GM21423 (cell line): Measurements from ENCODE around the gene ARMC6.
"Not testable (repeated sequence)": the region's sequence is repeated elsewhere in the genome, so short reads cannot be mapped to it uniquely, and the experiment has no call there.

Experiments used
- ATAC-seq: cut with Tn5 transposase; IDR thresholded peaks from one replicate; pipeline ENCODE4 v1.9.1; 2021; ENCODE audit warnings: mild to moderate bottlenecking, moderate library complexity; ENCODE audit not compliant: unreplicated experiment

The ARMC6 gene

DNA sequence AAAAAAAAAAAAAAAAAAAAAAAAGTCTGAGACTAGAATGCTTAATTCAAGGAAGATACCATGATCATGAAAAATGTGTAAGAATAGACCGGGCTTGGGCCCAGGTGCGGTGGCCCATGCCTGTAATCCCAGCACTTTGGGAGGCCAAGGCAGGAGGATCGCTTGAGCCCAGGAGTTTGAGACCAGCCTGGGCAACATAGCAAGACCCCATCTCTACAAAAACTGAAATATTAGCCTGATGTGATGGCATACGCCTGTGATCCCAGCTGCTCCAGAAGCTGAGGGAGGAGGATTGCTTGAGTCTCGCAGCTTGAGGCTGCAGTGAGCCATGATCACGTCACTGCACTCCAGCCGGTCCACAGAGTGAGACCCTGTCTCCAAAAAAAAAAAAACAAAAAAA is 73.5 kb downstream of the ARMC6 start:
- not testable (repeated sequence) for ATAC-seq

- ATAC-seq = no peak
Measured at GRCh38 chr19:19107654-19108053, 74.3 kb downstream of the ARMC6 start.
